GM13976 (cell line): ENCODE results near the gene MSI2.

Experiments
- DNase-seq: peaks from one replicate; pipeline ENCODE4 v3.0.0; 2012; ENCODE audit warnings: low spot score
- in situ Hi-C: fragments of 300-500 bp; cut with MboI; formaldehyde crosslinking; loops from one replicate; pipeline ENCODE4 v1.12.0; 2022; ENCODE audit warnings: low sequenced_read_pairs, mixed read lengths, inconsistent platforms; ENCODE audit not compliant: unreplicated experiment
- TF ChIP-seq, protein P1 (sequence below): IDR thresholded peaks from 2 replicates; pipeline ENCODE4 v1.5.1; 2012; ENCODE audit warnings: borderline replicate concordance, mild to moderate bottlenecking; ENCODE audit not compliant: insufficient read depth; ENCODE audit errors: extremely low read depth, missing control alignments, control extremely low read depth

The MSI2 gene

DNA sequence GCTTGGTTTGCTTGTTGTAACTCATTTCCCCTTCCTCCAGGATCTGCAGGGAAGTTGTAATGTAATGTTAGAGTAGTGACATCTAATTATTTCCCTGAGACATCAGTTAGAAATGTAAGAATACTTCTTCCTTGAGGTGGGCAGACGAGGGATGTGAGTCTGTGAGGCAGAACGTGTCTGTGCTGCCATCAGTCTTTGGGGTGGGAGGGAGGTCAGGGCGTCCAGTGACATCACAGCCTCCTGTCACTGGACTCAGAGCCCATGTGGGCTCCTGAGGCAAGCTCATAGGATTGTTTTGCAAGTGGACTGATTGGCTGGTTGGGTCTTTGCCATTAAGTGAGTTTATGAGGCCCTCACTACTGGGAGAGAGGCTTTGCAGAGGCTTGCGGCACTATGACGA lies 300.0 kb downstream of the MSI2 start:
- TF ChIP-seq, protein P1, sequence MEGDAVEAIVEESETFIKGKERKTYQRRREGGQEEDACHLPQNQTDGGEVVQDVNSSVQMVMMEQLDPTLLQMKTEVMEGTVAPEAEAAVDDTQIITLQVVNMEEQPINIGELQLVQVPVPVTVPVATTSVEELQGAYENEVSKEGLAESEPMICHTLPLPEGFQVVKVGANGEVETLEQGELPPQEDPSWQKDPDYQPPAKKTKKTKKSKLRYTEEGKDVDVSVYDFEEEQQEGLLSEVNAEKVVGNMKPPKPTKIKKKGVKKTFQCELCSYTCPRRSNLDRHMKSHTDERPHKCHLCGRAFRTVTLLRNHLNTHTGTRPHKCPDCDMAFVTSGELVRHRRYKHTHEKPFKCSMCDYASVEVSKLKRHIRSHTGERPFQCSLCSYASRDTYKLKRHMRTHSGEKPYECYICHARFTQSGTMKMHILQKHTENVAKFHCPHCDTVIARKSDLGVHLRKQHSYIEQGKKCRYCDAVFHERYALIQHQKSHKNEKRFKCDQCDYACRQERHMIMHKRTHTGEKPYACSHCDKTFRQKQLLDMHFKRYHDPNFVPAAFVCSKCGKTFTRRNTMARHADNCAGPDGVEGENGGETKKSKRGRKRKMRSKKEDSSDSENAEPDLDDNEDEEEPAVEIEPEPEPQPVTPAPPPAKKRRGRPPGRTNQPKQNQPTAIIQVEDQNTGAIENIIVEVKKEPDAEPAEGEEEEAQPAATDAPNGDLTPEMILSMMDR: no peak
- DNase-seq: no peak
- in situ Hi-C loops: no loop called here

DNA sequence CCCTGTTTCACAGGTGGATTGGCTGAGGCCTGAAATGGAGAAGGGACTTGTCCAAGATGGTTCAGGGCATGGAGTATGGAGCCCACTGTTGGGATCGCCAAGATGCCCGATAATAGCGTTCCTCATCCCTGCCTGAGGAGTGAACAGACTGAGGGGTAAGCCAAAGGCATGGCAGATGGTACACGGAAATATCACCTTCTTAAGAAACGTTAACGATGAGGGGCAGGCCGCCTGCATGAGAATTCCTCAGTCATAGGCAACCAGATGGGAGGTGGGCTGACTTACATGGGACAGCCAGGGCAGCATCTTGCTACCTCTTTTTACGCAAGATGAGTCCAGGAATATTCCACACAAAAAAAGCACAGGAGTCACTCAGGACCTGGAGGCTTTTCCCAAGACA lies 300.7 kb downstream of the MSI2 start:
- TF ChIP-seq, protein P1: no peak
- in situ Hi-C loops: no loop called here
- DNase-seq: no peak

DNA sequence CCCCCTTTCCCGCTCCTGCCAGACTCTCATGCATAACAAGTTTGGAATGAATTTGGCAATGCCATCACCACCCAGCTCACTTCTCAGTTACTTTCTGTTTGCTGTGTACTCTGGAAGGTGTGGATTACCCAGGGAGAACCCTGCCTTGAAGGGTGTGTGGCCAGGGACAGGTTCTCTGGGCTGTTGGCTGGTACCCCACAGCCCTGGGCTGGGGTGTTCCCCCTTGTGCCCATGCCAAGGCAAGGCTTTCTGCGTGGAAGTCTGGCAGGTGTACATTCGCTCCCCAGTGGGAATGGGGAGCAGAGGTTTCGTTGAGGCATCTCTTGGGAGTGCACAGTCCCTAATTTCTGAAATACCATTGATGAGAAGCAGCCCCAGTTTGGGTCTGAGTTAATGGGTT lies 301.1 kb downstream of the MSI2 start:
- TF ChIP-seq, protein P1: no peak
- DNase-seq: no peak
- in situ Hi-C loops: no loop called here

DNA sequence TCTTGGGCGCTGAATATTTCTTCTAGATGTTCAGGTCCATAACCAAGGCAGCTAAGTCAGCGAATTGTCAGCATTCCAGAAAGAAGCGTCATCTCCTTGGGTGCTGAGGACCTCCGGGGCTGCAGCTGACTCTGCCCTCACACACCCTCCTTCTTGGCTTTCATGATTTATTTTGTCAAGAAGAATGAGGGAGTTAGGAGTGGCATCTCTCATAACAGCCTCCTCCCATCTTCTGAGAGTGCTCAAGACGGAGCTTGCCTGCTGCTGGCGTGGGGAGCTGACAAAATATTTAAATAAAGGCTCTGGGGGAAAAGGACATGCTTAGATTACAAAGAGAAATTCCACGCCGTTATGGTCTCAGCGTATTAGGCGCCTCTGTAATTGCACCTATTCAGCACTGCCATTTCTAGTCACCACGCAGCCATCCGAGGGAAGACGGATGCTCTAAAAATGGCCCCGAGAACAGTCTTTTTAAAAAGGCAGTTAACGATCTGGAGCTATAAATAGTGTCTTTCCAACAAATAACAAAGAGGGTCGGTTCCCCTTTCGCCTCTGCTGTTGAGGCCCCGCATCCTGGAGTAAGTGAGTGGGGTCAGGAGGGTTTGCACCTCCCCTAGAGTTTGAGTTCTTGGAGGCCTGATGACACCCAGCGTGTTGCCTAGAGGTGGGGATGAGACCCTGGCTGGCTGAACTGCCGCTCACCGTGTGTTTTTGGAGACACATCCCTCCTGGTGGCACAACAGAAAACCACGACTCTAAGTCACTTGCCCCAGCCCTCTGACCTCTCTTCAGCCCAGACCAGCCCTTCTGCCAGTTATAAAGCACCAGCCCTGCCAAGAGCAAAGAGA lies 301.7 kb downstream of the MSI2 start:
- DNase-seq: no peak
- TF ChIP-seq, protein P1: no peak
- in situ Hi-C loops: no loop called here

DNA sequence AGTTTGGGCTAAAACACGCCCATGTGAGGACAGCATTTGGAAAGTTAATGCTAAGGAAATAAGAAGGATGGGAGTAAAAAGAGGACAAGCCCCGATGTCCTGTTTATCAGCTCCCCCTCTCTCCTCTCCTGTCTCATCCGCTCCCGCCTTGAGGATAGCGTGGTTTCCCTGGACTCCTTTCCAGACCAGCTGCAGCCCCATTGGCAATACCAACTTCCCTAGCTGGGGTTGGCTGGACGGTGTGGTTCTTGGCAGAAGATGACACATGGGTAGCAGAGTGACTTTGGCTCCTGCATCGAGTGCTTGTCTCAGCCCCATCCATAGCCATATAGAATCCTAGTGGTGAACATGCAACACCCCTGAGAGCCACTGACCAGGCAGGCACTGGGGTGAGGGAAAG lies 302.9 kb downstream of the MSI2 start:
- in situ Hi-C loops: no loop called here
- TF ChIP-seq, protein P1: no peak
- DNase-seq: no peak

DNA sequence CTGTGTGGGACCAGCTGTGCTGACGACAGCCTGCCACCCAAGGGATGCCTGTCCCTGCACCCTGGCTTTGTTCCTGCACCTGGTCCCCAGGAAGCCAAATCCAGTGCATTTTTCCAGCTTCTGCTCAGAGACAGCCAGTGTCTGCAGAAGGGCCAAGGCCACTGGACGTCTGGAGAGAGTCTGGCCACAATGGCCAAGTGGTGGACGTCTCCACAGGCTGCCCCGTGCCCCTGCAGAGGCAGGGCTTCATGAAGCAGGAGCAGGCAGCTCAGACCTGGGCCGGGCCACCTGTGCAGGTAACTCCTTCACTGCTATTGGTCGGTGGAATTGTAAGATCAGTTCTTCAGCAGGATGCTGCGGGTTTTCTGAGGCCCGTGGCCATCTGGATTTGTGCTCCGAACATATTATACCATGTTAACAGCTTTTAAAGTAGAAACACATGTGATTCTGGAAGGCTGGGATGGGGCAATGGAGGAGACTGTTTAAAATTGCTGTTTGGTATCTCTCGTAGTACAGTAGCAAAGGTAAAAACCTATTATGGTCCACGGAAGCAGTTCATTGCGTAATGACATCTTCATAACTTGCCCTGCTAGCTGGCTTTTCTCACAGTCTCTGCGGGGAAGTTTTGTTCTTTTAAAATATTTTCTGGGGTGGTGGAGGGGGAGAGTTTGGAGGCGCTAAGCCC lies 303.5 kb downstream of the MSI2 start:
- TF ChIP-seq, protein P1: no peak
- in situ Hi-C loops: no loop called here
- DNase-seq: no peak
